ENCODE data around the gene ASAP2.

The ASAP2 gene

GRCh38 chr2:9430316-9431293 is 224.0 kb downstream of the ASAP2 start:
- DNase-seq (ENCODE audit: low spot score), result no peak

- DNase-seq (ENCODE audit: low spot score), result no peak
Observed at GRCh38 chr2:9434489-9434888, 227.9 kb downstream of the ASAP2 start.

- no peak for DNase-seq (ENCODE audit: low spot score)
Observed at GRCh38 chr2:9439536-9439935, 232.9 kb downstream of the ASAP2 start.

- no peak for DNase-seq (ENCODE audit: low spot score)
Observed at GRCh38 chr2:9440058-9440727, 233.6 kb downstream of the ASAP2 start.

GRCh38 chr2:9441556-9441955 is 234.9 kb downstream of the ASAP2 start:
- DNase-seq (ENCODE audit: low spot score), result no peak

GRCh38 chr2:9443526-9443925 is 236.9 kb downstream of the ASAP2 start:
- DNase-seq (ENCODE audit: low spot score), result no peak

- no peak for DNase-seq (ENCODE audit: low spot score)
Observed at GRCh38 chr2:9445089-9445488, 238.5 kb downstream of the ASAP2 start.

GRCh38 chr2:9451231-9451630 is 244.6 kb downstream of the ASAP2 start:
- no peak for DNase-seq (ENCODE audit: low spot score)
